GM23338 (cell line): ENCODE measurements around the gene CALCB. TPM values are rescaled to one million over a fixed set of nuclear protein-coding genes. Genes with fewer than 3 reads are reported as not detected.

ENCODE experiments used
- ATAC-seq: fragments of 200-7000 bp; cut with Tn5 transposase; 3 replicates; pipeline ENCODE4 v1.9.1; 2020
- DNase-seq: peaks from one replicate; pipeline ENCODE4 v3.0.0-alpha.2; 2015; ENCODE audit warnings: low spot score
- H2AFZ ChIP-seq: fragments of 200-600 bp; sonication (generic); 2 replicates; pipeline ENCODE4 v1.8.0; 2016; ENCODE audit warnings: antibody characterized with exemption, mild to moderate bottlenecking, moderate library complexity
- H3F3A ChIP-seq: fragments of 200-600 bp; sonication (generic); replicated peaks from 2 replicates; pipeline ENCODE4 v1.8.0; 2017; ENCODE audit warnings: antibody characterized with exemption, mixed run types, low read depth
- H3K27ac ChIP-seq: fragments of 200-600 bp; sonication (generic); 2 replicates; pipeline ENCODE4 v1.6.1; 2016; ENCODE audit warnings: low read depth
- H3K27me3 ChIP-seq: fragments of 200-600 bp; sonication (generic); 2 replicates; pipeline ENCODE4 v1.8.0; 2016; ENCODE audit warnings: mild to moderate bottlenecking, mixed run types, moderate library complexity; ENCODE audit not compliant: insufficient read depth
- H3K36me3 ChIP-seq: fragments of 200-600 bp; sonication (generic); 2 replicates; pipeline ENCODE4 v1.8.0; 2016; ENCODE audit warnings: mild to moderate bottlenecking; ENCODE audit not compliant: insufficient read depth
- H3K4me1 ChIP-seq: fragments of 200-600 bp; sonication (generic); 2 replicates; pipeline ENCODE4 v1.8.0; 2016; ENCODE audit warnings: mild to moderate bottlenecking, moderate library complexity; ENCODE audit not compliant: insufficient read depth
- H3K4me2 ChIP-seq: fragments of 200-600 bp; sonication (generic); 2 replicates; pipeline ENCODE4 v1.7.1; 2017; ENCODE audit warnings: mixed run types
- H3K4me3 ChIP-seq: fragments of 200-600 bp; sonication (generic); 2 replicates; pipeline ENCODE4 v1.6.1; 2016; ENCODE audit warnings: mixed run types
- H3K79me2 ChIP-seq: fragments of 200-600 bp; sonication (generic); replicated peaks from 2 replicates; pipeline ENCODE4 v1.8.0; 2017; ENCODE audit warnings: mild to moderate bottlenecking; ENCODE audit not compliant: insufficient read depth
- H3K9me2 ChIP-seq: fragments of 200-600 bp; sonication (generic); 2 replicates; pipeline ENCODE4 v1.8.0; 2017; ENCODE audit not compliant: insufficient read depth
- H4K20me1 ChIP-seq: fragments of 200-600 bp; sonication (generic); replicated peaks from 2 replicates; pipeline ENCODE4 v1.8.0; 2017; ENCODE audit warnings: mild to moderate bottlenecking; ENCODE audit not compliant: insufficient read depth
- H3K27ac Mint-ChIP-seq: 2 replicates; pipeline ENCODE4 v1.8.0; 2020; ENCODE audit warnings: inconsistent platforms, mild to moderate bottlenecking, moderate library complexity, mixed read lengths
- H3K27me3 Mint-ChIP-seq: 3 replicates; pipeline ENCODE4 v1.8.0; 2022; ENCODE audit warnings: low read depth, mild to moderate bottlenecking, moderate library complexity, mixed read lengths, inconsistent platforms; ENCODE audit not compliant: insufficient read depth, poor library complexity
- H3K36me3 Mint-ChIP-seq: 3 replicates; pipeline ENCODE4 v1.8.0; 2021; ENCODE audit warnings: low read depth, mild to moderate bottlenecking, inconsistent platforms, moderate library complexity, mixed read lengths
- H3K4me1 Mint-ChIP-seq: 3 replicates; pipeline ENCODE4 v1.8.0; 2020; ENCODE audit warnings: mild to moderate bottlenecking, inconsistent platforms, mixed read lengths
- H3K4me3 Mint-ChIP-seq: 3 replicates; pipeline ENCODE4 v1.8.0; 2021; ENCODE audit warnings: moderate library complexity, mild to moderate bottlenecking, inconsistent platforms, mixed read lengths
- H3K9me3 Mint-ChIP-seq: 3 replicates; pipeline ENCODE4 v1.8.0; 2020; ENCODE audit warnings: moderate library complexity, mild to moderate bottlenecking, inconsistent platforms, mixed read lengths
- CREB1 ChIP-seq: fragments of 250-450 bp; sonication (Bioruptor Pico); IDR thresholded peaks from 2 replicates; pipeline ENCODE4 v1.5.0; 2020; ENCODE audit warnings: low read depth, mild to moderate bottlenecking, moderate library complexity
- EZH2 ChIP-seq: fragments of 200-600 bp; sonication (generic); IDR thresholded peaks from one replicate; pipeline ENCODE4 v1.8.0; 2017; ENCODE audit warnings: antibody characterized with exemption, mild to moderate bottlenecking, low read depth; ENCODE audit not compliant: unreplicated experiment
- EZH2phosphoT487 ChIP-seq: fragments of 200-600 bp; sonication (generic); IDR thresholded peaks from one replicate; pipeline ENCODE4 v1.8.1; 2018; ENCODE audit warnings: antibody characterized with exemption; ENCODE audit not compliant: unreplicated experiment
- JUNB ChIP-seq: IDR thresholded peaks from one replicate; pipeline ENCODE4 v1.6.1; 2016; ENCODE audit warnings: antibody characterized with exemption; ENCODE audit not compliant: unreplicated experiment
- NANOG ChIP-seq: IDR thresholded peaks from 2 replicates; pipeline ENCODE4 v1.6.1; 2016; ENCODE audit warnings: antibody characterized with exemption, borderline replicate concordance
- POLR2AphosphoS5 ChIP-seq: IDR thresholded peaks from 2 replicates; pipeline ENCODE4 v1.6.1; 2016; ENCODE audit warnings: antibody characterized with exemption, low read depth
- REST ChIP-seq: IDR thresholded peaks from one replicate; pipeline ENCODE4 v1.6.1; 2018; ENCODE audit warnings: antibody characterized with exemption; ENCODE audit not compliant: unreplicated experiment
- STAT1 ChIP-seq: IDR thresholded peaks from one replicate; pipeline ENCODE4 v1.6.1; 2016; ENCODE audit warnings: antibody characterized with exemption; ENCODE audit not compliant: unreplicated experiment
- ZNF114 ChIP-seq: fragments of 250-450 bp; sonication (Bioruptor Pico); IDR thresholded peaks from 2 replicates; pipeline ENCODE4 v1.5.0; 2020; ENCODE audit warnings: mild to moderate bottlenecking, moderate library complexity
- ZNF331 ChIP-seq: fragments of 250-450 bp; sonication (Bioruptor Pico); IDR thresholded peaks from 2 replicates; pipeline ENCODE4 v1.5.0; 2020; ENCODE audit warnings: low read depth, mild to moderate bottlenecking, moderate library complexity
- polyA plus RNA-seq: library from polyadenylated mRNA; unstranded; fragments of >200 nt; fragmentation: Nextera tagmentation; extraction: Ambion mirVana; gene quantifications from 2 replicates; pipeline ENCODE4 v1.2.1, GENCODE V29; 2016
- total RNA-seq: library from RNA; depleted of rRNA; stranded (reverse); fragments of >200 nt; shearing (Covaris generic); gene quantifications from 2 replicates; pipeline ENCODE4 v1.2.3, GENCODE V29; 2014
- TF ChIP-seq, protein P1 (sequence below): fragments of 250-450 bp; sonication (Bioruptor Pico); IDR thresholded peaks from 2 replicates; pipeline ENCODE4 v1.5.0; 2020; ENCODE audit warnings: mild to moderate bottlenecking, moderate library complexity
- TF ChIP-seq, protein P2 (sequence below): IDR thresholded peaks from 2 replicates; pipeline ENCODE4 v1.6.1; 2016; ENCODE audit warnings: antibody characterized with exemption
- TF ChIP-seq, protein P3 (sequence below), 2 experiments: fragments of 200-600 bp in 1 of 2; sonication (generic) in 1 of 2; conservative IDR thresholded peaks; 2 replicates each; pipeline versions ENCODE4 v1.5.1 to v1.6.1; 2016 to 2017; ENCODE audit warnings: antibody characterized with exemption in 2 of 2, low read depth in 2 of 2, mild to moderate bottlenecking in 2 of 2, moderate library complexity in 1 of 2

CALCB gene
- total and polyA plus RNA-seq, 2 experiments from 2014 or later = 7.9 to 9.5 TPM

- no peak overlapping the region for H3K4me2 ChIP-seq
- no peak overlapping the region for H3K27ac Mint-ChIP-seq
- H3K9me3 Mint-ChIP-seq = no peaks in the 10 kb centered on the region
Measured at GRCh38 chr11:15045891-15046290, 27.5 kb upstream of the CALCB start.

More at GRCh38 chr11:15045891-15046290, 27.5 kb upstream of the CALCB start:
- H3K4me3 Mint-ChIP-seq = no peak overlapping the region
- H3K36me3 Mint-ChIP-seq = no peaks in the 10 kb centered on the region
- no peak overlapping the region for H3K4me3 ChIP-seq
- no peaks in the 10 kb centered on the region for H3F3A ChIP-seq
- no peaks in the 10 kb centered on the region for H3K36me3 ChIP-seq
- no peaks in the 10 kb centered on the region for H3K9me2 ChIP-seq
- TF ChIP-seq EZH2phosphoT487 = no peak
- no peak for TF ChIP-seq NANOG
- TF ChIP-seq ZNF114 = no peak
- TF ChIP-seq CREB1 (CRISPR knock-in tag) = no peak
- no peak for TF ChIP-seq JUNB
- TF ChIP-seq, protein P1, sequence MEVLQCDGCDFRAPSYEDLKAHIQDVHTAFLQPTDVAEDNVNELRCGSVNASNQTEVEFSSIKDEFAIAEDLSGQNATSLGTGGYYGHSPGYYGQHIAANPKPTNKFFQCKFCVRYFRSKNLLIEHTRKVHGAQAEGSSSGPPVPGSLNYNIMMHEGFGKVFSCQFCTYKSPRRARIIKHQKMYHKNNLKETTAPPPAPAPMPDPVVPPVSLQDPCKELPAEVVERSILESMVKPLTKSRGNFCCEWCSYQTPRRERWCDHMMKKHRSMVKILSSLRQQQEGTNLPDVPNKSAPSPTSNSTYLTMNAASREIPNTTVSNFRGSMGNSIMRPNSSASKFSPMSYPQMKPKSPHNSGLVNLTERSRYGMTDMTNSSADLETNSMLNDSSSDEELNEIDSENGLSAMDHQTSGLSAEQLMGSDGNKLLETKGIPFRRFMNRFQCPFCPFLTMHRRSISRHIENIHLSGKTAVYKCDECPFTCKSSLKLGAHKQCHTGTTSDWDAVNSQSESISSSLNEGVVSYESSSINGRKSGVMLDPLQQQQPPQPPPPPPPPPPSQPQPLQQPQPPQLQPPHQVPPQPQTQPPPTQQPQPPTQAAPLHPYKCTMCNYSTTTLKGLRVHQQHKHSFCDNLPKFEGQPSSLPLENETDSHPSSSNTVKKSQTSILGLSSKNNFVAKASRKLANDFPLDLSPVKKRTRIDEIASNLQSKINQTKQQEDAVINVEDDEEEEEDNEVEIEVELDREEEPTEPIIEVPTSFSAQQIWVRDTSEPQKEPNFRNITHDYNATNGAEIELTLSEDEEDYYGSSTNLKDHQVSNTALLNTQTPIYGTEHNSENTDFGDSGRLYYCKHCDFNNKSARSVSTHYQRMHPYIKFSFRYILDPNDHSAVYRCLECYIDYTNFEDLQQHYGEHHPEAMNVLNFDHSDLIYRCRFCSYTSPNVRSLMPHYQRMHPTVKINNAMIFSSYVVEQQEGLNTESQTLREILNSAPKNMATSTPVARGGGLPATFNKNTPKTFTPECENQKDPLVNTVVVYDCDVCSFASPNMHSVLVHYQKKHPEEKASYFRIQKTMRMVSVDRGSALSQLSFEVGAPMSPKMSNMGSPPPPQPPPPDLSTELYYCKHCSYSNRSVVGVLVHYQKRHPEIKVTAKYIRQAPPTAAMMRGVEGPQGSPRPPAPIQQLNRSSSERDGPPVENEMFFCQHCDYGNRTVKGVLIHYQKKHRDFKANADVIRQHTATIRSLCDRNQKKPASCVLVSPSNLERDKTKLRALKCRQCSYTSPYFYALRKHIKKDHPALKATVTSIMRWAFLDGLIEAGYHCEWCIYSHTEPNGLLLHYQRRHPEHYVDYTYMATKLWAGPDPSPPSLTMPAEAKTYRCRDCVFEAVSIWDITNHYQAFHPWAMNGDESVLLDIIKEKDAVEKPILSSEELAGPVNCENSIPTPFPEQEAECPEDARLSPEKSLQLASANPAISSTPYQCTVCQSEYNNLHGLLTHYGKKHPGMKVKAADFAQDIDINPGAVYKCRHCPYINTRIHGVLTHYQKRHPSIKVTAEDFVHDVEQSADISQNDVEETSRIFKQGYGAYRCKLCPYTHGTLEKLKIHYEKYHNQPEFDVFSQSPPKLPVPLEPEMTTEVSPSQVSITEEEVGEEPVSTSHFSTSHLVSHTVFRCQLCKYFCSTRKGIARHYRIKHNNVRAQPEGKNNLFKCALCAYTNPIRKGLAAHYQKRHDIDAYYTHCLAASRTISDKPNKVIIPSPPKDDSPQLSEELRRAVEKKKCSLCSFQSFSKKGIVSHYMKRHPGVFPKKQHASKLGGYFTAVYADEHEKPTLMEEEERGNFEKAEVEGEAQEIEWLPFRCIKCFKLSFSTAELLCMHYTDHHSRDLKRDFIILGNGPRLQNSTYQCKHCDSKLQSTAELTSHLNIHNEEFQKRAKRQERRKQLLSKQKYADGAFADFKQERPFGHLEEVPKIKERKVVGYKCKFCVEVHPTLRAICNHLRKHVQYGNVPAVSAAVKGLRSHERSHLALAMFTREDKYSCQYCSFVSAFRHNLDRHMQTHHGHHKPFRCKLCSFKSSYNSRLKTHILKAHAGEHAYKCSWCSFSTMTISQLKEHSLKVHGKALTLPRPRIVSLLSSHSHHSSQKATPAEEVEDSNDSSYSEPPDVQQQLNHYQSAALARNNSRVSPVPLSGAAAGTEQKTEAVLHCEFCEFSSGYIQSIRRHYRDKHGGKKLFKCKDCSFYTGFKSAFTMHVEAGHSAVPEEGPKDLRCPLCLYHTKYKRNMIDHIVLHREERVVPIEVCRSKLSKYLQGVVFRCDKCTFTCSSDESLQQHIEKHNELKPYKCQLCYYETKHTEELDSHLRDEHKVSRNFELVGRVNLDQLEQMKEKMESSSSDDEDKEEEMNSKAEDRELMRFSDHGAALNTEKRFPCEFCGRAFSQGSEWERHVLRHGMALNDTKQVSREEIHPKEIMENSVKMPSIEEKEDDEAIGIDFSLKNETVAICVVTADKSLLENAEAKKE (CRISPR knock-in tag) = no peak
- TF ChIP-seq EZH2 = no peak
- TF ChIP-seq REST = no peak
- TF ChIP-seq STAT1 = no peak
- TF ChIP-seq, protein P2, sequence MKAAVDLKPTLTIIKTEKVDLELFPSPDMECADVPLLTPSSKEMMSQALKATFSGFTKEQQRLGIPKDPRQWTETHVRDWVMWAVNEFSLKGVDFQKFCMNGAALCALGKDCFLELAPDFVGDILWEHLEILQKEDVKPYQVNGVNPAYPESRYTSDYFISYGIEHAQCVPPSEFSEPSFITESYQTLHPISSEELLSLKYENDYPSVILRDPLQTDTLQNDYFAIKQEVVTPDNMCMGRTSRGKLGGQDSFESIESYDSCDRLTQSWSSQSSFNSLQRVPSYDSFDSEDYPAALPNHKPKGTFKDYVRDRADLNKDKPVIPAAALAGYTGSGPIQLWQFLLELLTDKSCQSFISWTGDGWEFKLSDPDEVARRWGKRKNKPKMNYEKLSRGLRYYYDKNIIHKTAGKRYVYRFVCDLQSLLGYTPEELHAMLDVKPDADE = no peak
- no peak for TF ChIP-seq POLR2AphosphoS5
- no peak for TF ChIP-seq ZNF331
- TF ChIP-seq, protein P3, sequence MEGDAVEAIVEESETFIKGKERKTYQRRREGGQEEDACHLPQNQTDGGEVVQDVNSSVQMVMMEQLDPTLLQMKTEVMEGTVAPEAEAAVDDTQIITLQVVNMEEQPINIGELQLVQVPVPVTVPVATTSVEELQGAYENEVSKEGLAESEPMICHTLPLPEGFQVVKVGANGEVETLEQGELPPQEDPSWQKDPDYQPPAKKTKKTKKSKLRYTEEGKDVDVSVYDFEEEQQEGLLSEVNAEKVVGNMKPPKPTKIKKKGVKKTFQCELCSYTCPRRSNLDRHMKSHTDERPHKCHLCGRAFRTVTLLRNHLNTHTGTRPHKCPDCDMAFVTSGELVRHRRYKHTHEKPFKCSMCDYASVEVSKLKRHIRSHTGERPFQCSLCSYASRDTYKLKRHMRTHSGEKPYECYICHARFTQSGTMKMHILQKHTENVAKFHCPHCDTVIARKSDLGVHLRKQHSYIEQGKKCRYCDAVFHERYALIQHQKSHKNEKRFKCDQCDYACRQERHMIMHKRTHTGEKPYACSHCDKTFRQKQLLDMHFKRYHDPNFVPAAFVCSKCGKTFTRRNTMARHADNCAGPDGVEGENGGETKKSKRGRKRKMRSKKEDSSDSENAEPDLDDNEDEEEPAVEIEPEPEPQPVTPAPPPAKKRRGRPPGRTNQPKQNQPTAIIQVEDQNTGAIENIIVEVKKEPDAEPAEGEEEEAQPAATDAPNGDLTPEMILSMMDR (conservative IDR thresholded peaks at IDR 0.05; ENCODE audit: low read depth in 2 of 2) = no peak
- no peaks in the 10 kb centered on the region for H3K27me3 ChIP-seq
- ATAC-seq = no peak
- H4K20me1 ChIP-seq = no peaks in the 10 kb centered on the region
- H3K27me3 Mint-ChIP-seq = no peaks in the 10 kb centered on the region
- DNase-seq = no peak
- H3K79me2 ChIP-seq = no peaks in the 10 kb centered on the region
- H2AFZ ChIP-seq = no peak overlapping the region
- H3K4me1 Mint-ChIP-seq = peaks cover 12% of the 10 kb centered on the region
- no peak overlapping the region for H3K27ac ChIP-seq
- peaks cover 14% of the 10 kb centered on the region for H3K4me1 ChIP-seq
